A549 (cell line): ENCODE measurements around the gene HOXB4. TPM values are rescaled to one million over a fixed set of nuclear protein-coding genes. Genes with fewer than 3 reads are reported as not detected.

Experiments used
- ATAC-seq, 2 experiments: fragments of 200-7000 bp in 1 of 2; fragments of >200 bp in 1 of 2; cut with Nextera tagmentation in 1 of 2; cut with Tn5 transposase in 1 of 2; 3 replicates each; pipeline versions ENCODE4 v1.8.0 to v1.9.1; 2018 to 2020; ENCODE audit warnings: mild to moderate bottlenecking in 1 of 2, moderate library complexity in 1 of 2
- CTCF ChIA-PET: fragments of 300-600 bp; sonication (Branson Sonifier 250); formaldehyde crosslinking; extraction: SDS; loops from one replicate; lab custom pipeline; 2021; ENCODE audit warnings: antibody characterized with exemption, inconsistent platforms; lab: Yijun Ruan, JAX
- POLR2A ChIA-PET: fragments of 350-600 bp; formaldehyde crosslinking; extraction: SDS; loops from one replicate; lab custom pipeline; 2021; ENCODE audit warnings: antibody characterized with exemption, inconsistent platforms; lab: Yijun Ruan, JAX
- DNase-seq, 2 experiments: peaks; one replicate each; pipeline versions ENCODE4 v3.0.0 to v3.0.0-alpha.2; 2011 to 2016; ENCODE audit warnings: low read depth in 1 of 2, low spot score in 1 of 2
- FAIRE-seq: peaks from 2 replicates; lab custom pipeline; 2011; peaks lifted over from hg19 to GRCh38; lab: Jason Lieb, UNC
- H3K27ac ChIP-seq, 2 experiments: fragments of >200 bp; sonication (Bioruptor Twin); formaldehyde crosslinking; 3 replicates each; pipeline ENCODE4 v1.5.1; 2016 to 2017
- H3K4me1 ChIP-seq: fragments of >200 bp; sonication (Bioruptor Twin); formaldehyde crosslinking; 3 replicates; pipeline ENCODE4 v1.6.1; 2016
- H3K4me2 ChIP-seq: fragments of >200 bp; sonication (Bioruptor Twin); formaldehyde crosslinking; 3 replicates; pipeline ENCODE4 v1.6.1; 2016
- H3K4me3 ChIP-seq: fragments of >200 bp; sonication (Bioruptor Twin); formaldehyde crosslinking; 3 replicates; pipeline ENCODE4 v1.5.1; 2016
- H3K9me3 ChIP-seq: fragments of >200 bp; sonication (Bioruptor Twin); formaldehyde crosslinking; 3 replicates; pipeline ENCODE4 v1.6.1; 2016
- CHD2 ChIP-seq: fragments of 150-350 bp; IDR thresholded peaks from 2 replicates; pipeline ENCODE4 v1.6.1; 2014; ENCODE audit warnings: low read length; ENCODE audit not compliant: partially characterized antibody
- EHMT2 ChIP-seq: fragments of 200-600 bp; sonication (generic); IDR thresholded peaks from 2 replicates; pipeline ENCODE4 v1.6.1; 2016; ENCODE audit warnings: antibody characterized with exemption, low read depth, mild to moderate bottlenecking, moderate library complexity
- FOSL2 ChIP-seq, 2 experiments: fragments of 450-650 bp in 1 of 2; fragments of >200 bp in 1 of 2; sonication (Bioruptor Twin) in 1 of 2; formaldehyde crosslinking; IDR thresholded peaks; 2 replicates each; pipeline versions ENCODE4 v1.5.0 to v1.6.1; 2016 to 2020; ENCODE audit warnings: mild to moderate bottlenecking in 1 of 2, moderate library complexity in 1 of 2
- HEYL ChIP-seq: fragments of 250-450 bp; sonication (Bioruptor Pico); IDR thresholded peaks from 2 replicates; pipeline ENCODE4 v1.8.0; 2021; ENCODE audit warnings: mild to moderate bottlenecking, moderate library complexity
- MAFK ChIP-seq: fragments of 450-650 bp; IDR thresholded peaks from 2 replicates; pipeline ENCODE4 v1.6.1; 2014; ENCODE audit not compliant: partially characterized antibody
- MAZ ChIP-seq: fragments of 150-350 bp; IDR thresholded peaks from 2 replicates; pipeline ENCODE4 v1.6.1; 2014; ENCODE audit warnings: antibody characterized with exemption, low read depth, low read length, borderline replicate concordance
- NPAS2 ChIP-seq: fragments of 250-450 bp; sonication (Bioruptor Pico); IDR thresholded peaks from 2 replicates; pipeline ENCODE4 v1.8.0; 2022; ENCODE audit warnings: mild to moderate bottlenecking, moderate library complexity, borderline replicate concordance
- PHF8 ChIP-seq: fragments of 200-600 bp; sonication (generic); IDR thresholded peaks from 2 replicates; pipeline ENCODE4 v1.6.1; 2016; ENCODE audit warnings: low read depth, mild to moderate bottlenecking, antibody characterized with exemption, moderate library complexity, borderline replicate concordance
- POLR2AphosphoS2 ChIP-seq: conservative IDR thresholded peaks from 2 replicates; pipeline ENCODE4 v1.6.1; 2012; ENCODE audit warnings: low read length, improper control_type of control experiment, inconsistent platforms
- RFX5 ChIP-seq: fragments of 450-650 bp; IDR thresholded peaks from 2 replicates; pipeline ENCODE4 v1.7.1; 2014; ENCODE audit warnings: antibody characterized with exemption, mild to moderate bottlenecking, moderate library complexity
- TFCP2L1 ChIP-seq: fragments of 250-450 bp; sonication (Bioruptor Pico); IDR thresholded peaks from 2 replicates; pipeline ENCODE4 v1.5.0; 2021; ENCODE audit warnings: mild to moderate bottlenecking
- WGBS: methylation state at CpG from one replicate; pipeline ENCODE4 v1.1.6; 2017; ENCODE audit errors: missing lambda C conversion rate; 5-methylcytosine and 5-hydroxymethylcytosine counted together
- polyA plus RNA-seq, 4 experiments: library from polyadenylated mRNA; depleted of rRNA in 3 of 4; stranded (reverse); fragments of >200 nt; fragmentation: RNase III in 1 of 4; extraction: RNeasy Plus Mini Kit Qiagen cat#74134 plus additional on column Dnase treatment in 1 of 4; gene quantifications; 2 replicates in 3 of 4; 3 replicates in 1 of 4; pipeline ENCODE4 v1.2.3, GENCODE V29; 2011 to 2017
- TF ChIP-seq, protein P1 (sequence below): fragments of 250-450 bp; sonication (Bioruptor Pico); IDR thresholded peaks from 2 replicates; pipeline ENCODE4 v1.5.0; 2020; ENCODE audit warnings: low read depth, mild to moderate bottlenecking, moderate library complexity
- TF ChIP-seq, protein P2 (sequence below): IDR thresholded peaks from 2 replicates; pipeline ENCODE4 v1.6.1; 2012
- TF ChIP-seq, protein P3 (sequence below): fragments of >200 bp; sonication (Bioruptor Twin); formaldehyde crosslinking; IDR thresholded peaks from 3 replicates; pipeline ENCODE4 v1.5.1; 2016

HOXB4 gene
- polyA plus RNA-seq, 2 of the 4 experiments (the other 2 are of a cell fraction) = 0.30 to 0.74 TPM

DNA sequence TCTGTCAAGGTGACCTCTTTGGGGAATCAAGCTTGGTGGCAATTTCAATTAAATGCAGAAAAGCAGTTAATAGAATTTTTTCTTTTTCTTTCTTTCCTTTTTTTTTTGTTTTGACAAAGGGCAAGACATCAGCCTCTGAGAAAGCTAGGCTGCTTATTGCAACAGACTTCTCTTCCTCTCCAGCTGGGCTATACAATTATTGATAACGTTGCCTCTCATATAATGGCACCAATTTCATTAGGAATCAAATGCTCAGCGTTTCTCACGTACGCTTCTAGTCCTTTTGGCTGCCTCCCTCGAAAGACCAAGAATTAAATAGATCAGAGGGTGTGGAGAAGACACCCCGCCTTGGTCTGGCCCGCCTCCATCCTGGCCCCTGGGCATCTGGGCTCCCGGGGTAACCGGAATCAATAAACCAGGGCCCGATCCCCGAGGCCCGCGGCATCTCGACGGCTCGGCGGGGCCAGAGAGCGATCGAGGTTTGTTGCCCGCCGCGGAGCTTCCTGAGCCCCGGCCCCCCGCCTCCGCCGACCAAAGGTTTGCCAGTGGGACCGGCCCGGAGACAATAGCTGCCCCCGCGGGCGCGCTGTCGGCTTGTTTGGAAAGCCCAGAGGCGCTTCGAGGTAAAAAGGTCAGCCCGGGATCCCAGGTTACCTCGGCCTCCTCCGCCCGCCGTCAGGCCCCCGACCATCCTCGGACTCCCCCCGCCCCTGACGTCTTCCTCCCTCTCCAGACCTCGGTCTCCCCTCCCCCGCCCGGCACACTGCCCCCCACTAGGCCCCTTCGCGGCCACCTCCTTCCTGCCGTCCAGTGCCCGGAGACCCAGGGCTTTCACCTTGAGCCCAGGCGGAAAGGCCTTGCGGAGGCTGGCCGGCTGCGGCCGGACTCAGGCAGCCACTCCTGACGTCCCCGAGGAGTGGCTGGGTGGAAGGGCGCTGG, 51.3 kb downstream of the HOXB4 start:
- TF ChIP-seq PHF8 (no peak), TFCP2L1 (CRISPR knock-in tag) (no peak), RFX5 (no peak), CHD2 (no peak), MAFK (no peak), MAZ (no peak), EHMT2 (no peak), HEYL (CRISPR knock-in tag) (no peak), POLR2AphosphoS2 (no peak), NPAS2 (CRISPR knock-in tag) (no peak), FOSL2 (IDR thresholded peaks at IDR 0.05) (no peak), FOSL2 (CRISPR knock-in tag; IDR thresholded peaks at IDR 0.05) (no peak)
- TF ChIP-seq, protein P1, sequence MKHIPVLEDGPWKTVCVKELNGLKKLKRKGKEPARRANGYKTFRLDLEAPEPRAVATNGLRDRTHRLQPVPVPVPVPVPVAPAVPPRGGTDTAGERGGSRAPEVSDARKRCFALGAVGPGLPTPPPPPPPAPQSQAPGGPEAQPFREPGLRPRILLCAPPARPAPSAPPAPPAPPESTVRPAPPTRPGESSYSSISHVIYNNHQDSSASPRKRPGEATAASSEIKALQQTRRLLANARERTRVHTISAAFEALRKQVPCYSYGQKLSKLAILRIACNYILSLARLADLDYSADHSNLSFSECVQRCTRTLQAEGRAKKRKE (CRISPR knock-in tag) = no peak
- TF ChIP-seq, protein P2, sequence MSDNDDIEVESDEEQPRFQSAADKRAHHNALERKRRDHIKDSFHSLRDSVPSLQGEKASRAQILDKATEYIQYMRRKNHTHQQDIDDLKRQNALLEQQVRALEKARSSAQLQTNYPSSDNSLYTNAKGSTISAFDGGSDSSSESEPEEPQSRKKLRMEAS = no peak
- TF ChIP-seq, protein P3, sequence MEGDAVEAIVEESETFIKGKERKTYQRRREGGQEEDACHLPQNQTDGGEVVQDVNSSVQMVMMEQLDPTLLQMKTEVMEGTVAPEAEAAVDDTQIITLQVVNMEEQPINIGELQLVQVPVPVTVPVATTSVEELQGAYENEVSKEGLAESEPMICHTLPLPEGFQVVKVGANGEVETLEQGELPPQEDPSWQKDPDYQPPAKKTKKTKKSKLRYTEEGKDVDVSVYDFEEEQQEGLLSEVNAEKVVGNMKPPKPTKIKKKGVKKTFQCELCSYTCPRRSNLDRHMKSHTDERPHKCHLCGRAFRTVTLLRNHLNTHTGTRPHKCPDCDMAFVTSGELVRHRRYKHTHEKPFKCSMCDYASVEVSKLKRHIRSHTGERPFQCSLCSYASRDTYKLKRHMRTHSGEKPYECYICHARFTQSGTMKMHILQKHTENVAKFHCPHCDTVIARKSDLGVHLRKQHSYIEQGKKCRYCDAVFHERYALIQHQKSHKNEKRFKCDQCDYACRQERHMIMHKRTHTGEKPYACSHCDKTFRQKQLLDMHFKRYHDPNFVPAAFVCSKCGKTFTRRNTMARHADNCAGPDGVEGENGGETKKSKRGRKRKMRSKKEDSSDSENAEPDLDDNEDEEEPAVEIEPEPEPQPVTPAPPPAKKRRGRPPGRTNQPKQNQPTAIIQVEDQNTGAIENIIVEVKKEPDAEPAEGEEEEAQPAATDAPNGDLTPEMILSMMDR = no peak
- Histone ChIP-seq H3K27ac (peak overlapping the region in 1 of 2 experiments; percentile 31; a peak in 1 of 6 replicates), H3K4me2 (no peak overlapping the region), H3K4me1 (peaks cover 16% of the 10 kb centered on the region), H3K9me3 (no peaks in the 10 kb centered on the region), H3K4me3 (no peak overlapping the region)
- ChIA-PET CTCF (no interaction called here), POLR2A (no interaction called here)
- 95% methylated on average over 47 of the region's 59 CpGs for WGBS
- FAIRE-seq (no peak), DNase-seq (no peak), ATAC-seq (no peak)

Other genes starting within 250 kb of the HOXB4 start
- gene SKAP1, start 148.1 kb downstream of the HOXB4 start, polyA plus RNA-seq (2011; rRNA removed) = 0.77 and 0.78 TPM in 2 replicates
- gene SKAP1, start 148.1 kb downstream of the HOXB4 start, polyA plus RNA-seq (2017; fragmentation: RNase III; extraction: RNeasy Plus Mini Kit Qiagen cat#74134 plus additional on column Dnase treatment) = 0.08 to 0.16 TPM (median 0.14 TPM) in 3 replicates
- gene HOXB1, start 47.3 kb downstream of the HOXB4 start, polyA plus RNA-seq (2011; rRNA removed) = not detected in 2 replicates
- gene HOXB1, start 47.3 kb downstream of the HOXB4 start, polyA plus RNA-seq (2017; fragmentation: RNase III; extraction: RNeasy Plus Mini Kit Qiagen cat#74134 plus additional on column Dnase treatment) = not detected in 3 replicates
- 2.6 and 2.7 TPM in 2 replicates for gene HOXB2, start 33.2 kb downstream of the HOXB4 start, polyA plus RNA-seq (2011; rRNA removed)
- 0.58 to 0.65 TPM (median 0.60 TPM) in 3 replicates for gene HOXB2, start 33.2 kb downstream of the HOXB4 start, polyA plus RNA-seq (2017; fragmentation: RNase III; extraction: RNeasy Plus Mini Kit Qiagen cat#74134 plus additional on column Dnase treatment)
- 11.6 and 17.0 TPM in 2 replicates for gene HOXB3, start 11.9 kb upstream of the HOXB4 start, polyA plus RNA-seq (2011; rRNA removed)
- 7.0 to 10.2 TPM (median 8.6 TPM) in 3 replicates for gene HOXB3, start 11.9 kb upstream of the HOXB4 start, polyA plus RNA-seq (2017; fragmentation: RNase III; extraction: RNeasy Plus Mini Kit Qiagen cat#74134 plus additional on column Dnase treatment)
- 2.5 and 2.7 TPM in 2 replicates for gene HOXB5, start 15.4 kb upstream of the HOXB4 start, polyA plus RNA-seq (2011; rRNA removed)
- 2.1 to 3.0 TPM (median 2.4 TPM) in 3 replicates for gene HOXB5, start 15.4 kb upstream of the HOXB4 start, polyA plus RNA-seq (2017; fragmentation: RNase III; extraction: RNeasy Plus Mini Kit Qiagen cat#74134 plus additional on column Dnase treatment)
- 9.4 and 10.2 TPM in 2 replicates for gene HOXB6, start 26.6 kb upstream of the HOXB4 start, polyA plus RNA-seq (2011; rRNA removed)
- 12.3 to 14.9 TPM (median 14.7 TPM) in 3 replicates for gene HOXB6, start 26.6 kb upstream of the HOXB4 start, polyA plus RNA-seq (2017; fragmentation: RNase III; extraction: RNeasy Plus Mini Kit Qiagen cat#74134 plus additional on column Dnase treatment)
- gene HOXB7, start 32.7 kb upstream of the HOXB4 start, polyA plus RNA-seq (2011; rRNA removed) = 15.4 and 22.3 TPM in 2 replicates
- 27.4 to 32.3 TPM (median 27.4 TPM) in 3 replicates for gene HOXB7, start 32.7 kb upstream of the HOXB4 start, polyA plus RNA-seq (2017; fragmentation: RNase III; extraction: RNeasy Plus Mini Kit Qiagen cat#74134 plus additional on column Dnase treatment)
- gene HOXB8, start 36.9 kb upstream of the HOXB4 start, polyA plus RNA-seq (2011; rRNA removed) = 8.9 and 11.1 TPM in 2 replicates
- 4.6 to 5.8 TPM (median 4.7 TPM) in 3 replicates for gene HOXB8, start 36.9 kb upstream of the HOXB4 start, polyA plus RNA-seq (2017; fragmentation: RNase III; extraction: RNeasy Plus Mini Kit Qiagen cat#74134 plus additional on column Dnase treatment)
- gene HOXB9, start 48.0 kb upstream of the HOXB4 start, polyA plus RNA-seq (2011; rRNA removed) = 22.0 and 24.6 TPM in 2 replicates
- 5.6 to 7.3 TPM (median 6.2 TPM) in 3 replicates for gene HOXB9, start 48.0 kb upstream of the HOXB4 start, polyA plus RNA-seq (2017; fragmentation: RNase III; extraction: RNeasy Plus Mini Kit Qiagen cat#74134 plus additional on column Dnase treatment)
- not detected in 2 replicates for gene PRAC1, start 144.2 kb upstream of the HOXB4 start, polyA plus RNA-seq (2011; rRNA removed)
- gene PRAC1, start 144.2 kb upstream of the HOXB4 start, polyA plus RNA-seq (2017; fragmentation: RNase III; extraction: RNeasy Plus Mini Kit Qiagen cat#74134 plus additional on column Dnase treatment) = not detected in 3 replicates
- not detected in 2 replicates for gene PRAC2, start 144.8 kb upstream of the HOXB4 start, polyA plus RNA-seq (2011; rRNA removed)
- gene PRAC2, start 144.8 kb upstream of the HOXB4 start, polyA plus RNA-seq (2017; fragmentation: RNase III; extraction: RNeasy Plus Mini Kit Qiagen cat#74134 plus additional on column Dnase treatment) = not detected in 3 replicates
- gene HOXB13, start 150.4 kb upstream of the HOXB4 start, polyA plus RNA-seq (2011; rRNA removed) = 3.2 and 3.4 TPM in 2 replicates
- 3.0 to 3.5 TPM (median 3.2 TPM) in 3 replicates for gene HOXB13, start 150.4 kb upstream of the HOXB4 start, polyA plus RNA-seq (2017; fragmentation: RNase III; extraction: RNeasy Plus Mini Kit Qiagen cat#74134 plus additional on column Dnase treatment)
- gene TTLL6, start 238.9 kb upstream of the HOXB4 start, polyA plus RNA-seq (2011; rRNA removed) = 7.8 and 8.9 TPM in 2 replicates
- 1.1 to 1.6 TPM (median 1.3 TPM) in 3 replicates for gene TTLL6, start 238.9 kb upstream of the HOXB4 start, polyA plus RNA-seq (2017; fragmentation: RNase III; extraction: RNeasy Plus Mini Kit Qiagen cat#74134 plus additional on column Dnase treatment)